Measurements from ENCODE around the gene PIGA. TPM values are rescaled to one million over a fixed set of nuclear protein-coding genes. Genes with fewer than 3 reads are reported as not detected.

PIGA gene
- total and polyA plus RNA-seq, 9 of the 15 experiments (the other 6 are each of a cell fraction or from before 2014, with no cell fraction given), result 14.8 to 36.9 (median 23.5) TPM

GRCh38 chrX:15349046-15349445, 13.7 kb upstream of the PIGA start (continued):
- TF ChIP-seq ZNF609 (CRISPR knock-in tag; IDR thresholded peaks at IDR 0.05; ENCODE audit: borderline replicate concordance) (no peak), ZNF445 (CRISPR knock-in tag; IDR thresholded peaks at IDR 0.05; ENCODE audit: low read depth) (no peak), SMC3 (conservative IDR thresholded peaks at IDR 0.05; ENCODE audit: insufficient read depth, low read depth, low read length) (0 out of 2 replicates have a peak, but pooled peaks have one; percentile 48), HNRNPK (IDR thresholded peaks at IDR 0.05; ENCODE audit: low read depth, low read length, poor library complexity, severe bottlenecking) (no peak), REST (IDR thresholded peaks at IDR 0.05; ENCODE audit: borderline replicate concordance) (peak; percentile 52), REST (CRISPR knock-in tag; IDR thresholded peaks at IDR 0.05; ENCODE audit: low read depth) (no peak)
- TF ChIP-seq, protein P1, sequence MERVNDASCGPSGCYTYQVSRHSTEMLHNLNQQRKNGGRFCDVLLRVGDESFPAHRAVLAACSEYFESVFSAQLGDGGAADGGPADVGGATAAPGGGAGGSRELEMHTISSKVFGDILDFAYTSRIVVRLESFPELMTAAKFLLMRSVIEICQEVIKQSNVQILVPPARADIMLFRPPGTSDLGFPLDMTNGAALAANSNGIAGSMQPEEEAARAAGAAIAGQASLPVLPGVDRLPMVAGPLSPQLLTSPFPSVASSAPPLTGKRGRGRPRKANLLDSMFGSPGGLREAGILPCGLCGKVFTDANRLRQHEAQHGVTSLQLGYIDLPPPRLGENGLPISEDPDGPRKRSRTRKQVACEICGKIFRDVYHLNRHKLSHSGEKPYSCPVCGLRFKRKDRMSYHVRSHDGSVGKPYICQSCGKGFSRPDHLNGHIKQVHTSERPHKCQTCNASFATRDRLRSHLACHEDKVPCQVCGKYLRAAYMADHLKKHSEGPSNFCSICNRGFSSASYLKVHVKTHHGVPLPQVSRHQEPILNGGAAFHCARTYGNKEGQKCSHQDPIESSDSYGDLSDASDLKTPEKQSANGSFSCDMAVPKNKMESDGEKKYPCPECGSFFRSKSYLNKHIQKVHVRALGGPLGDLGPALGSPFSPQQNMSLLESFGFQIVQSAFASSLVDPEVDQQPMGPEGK (CRISPR knock-in tag; IDR thresholded peaks at IDR 0.05; ENCODE audit: borderline replicate concordance), result no peak
- TF ChIP-seq, protein P2, sequence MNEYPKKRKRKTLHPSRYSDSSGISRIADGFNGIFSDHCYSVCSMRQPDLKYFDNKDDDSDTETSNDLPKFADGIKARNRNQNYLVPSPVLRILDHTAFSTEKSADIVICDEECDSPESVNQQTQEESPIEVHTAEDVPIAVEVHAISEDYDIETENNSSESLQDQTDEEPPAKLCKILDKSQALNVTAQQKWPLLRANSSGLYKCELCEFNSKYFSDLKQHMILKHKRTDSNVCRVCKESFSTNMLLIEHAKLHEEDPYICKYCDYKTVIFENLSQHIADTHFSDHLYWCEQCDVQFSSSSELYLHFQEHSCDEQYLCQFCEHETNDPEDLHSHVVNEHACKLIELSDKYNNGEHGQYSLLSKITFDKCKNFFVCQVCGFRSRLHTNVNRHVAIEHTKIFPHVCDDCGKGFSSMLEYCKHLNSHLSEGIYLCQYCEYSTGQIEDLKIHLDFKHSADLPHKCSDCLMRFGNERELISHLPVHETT (CRISPR knock-in tag; conservative IDR thresholded peaks at IDR 0.05 in 1 of 2, IDR thresholded peaks at IDR 0.05 in 1 of 2), result no peak
